GM23248 (cell line): ENCODE measurements around the gene PITHD1. TPM values are rescaled to one million over a fixed set of nuclear protein-coding genes. Genes with fewer than 3 reads are reported as not detected.

Experiments used
- DNase-seq: peaks from one replicate; pipeline ENCODE4 v3.0.0-alpha.2; 2015
- H2AFZ ChIP-seq: fragments of 200-600 bp; sonication (generic); 2 replicates; pipeline ENCODE4 v1.6.1; 2016; ENCODE audit warnings: antibody characterized with exemption
- H3F3A ChIP-seq: fragments of 200-600 bp; sonication (generic); 2 replicates; pipeline ENCODE4 v1.6.1; 2016; ENCODE audit warnings: mild to moderate bottlenecking, antibody characterized with exemption, mixed run types; ENCODE audit not compliant: insufficient read depth
- H3K27ac ChIP-seq: fragments of 200-600 bp; sonication (generic); 2 replicates; pipeline ENCODE4 v1.5.1; 2016; ENCODE audit warnings: mild to moderate bottlenecking
- H3K27me3 ChIP-seq: fragments of 200-600 bp; sonication (generic); replicated peaks from 2 replicates; pipeline ENCODE4 v1.6.1; 2016; ENCODE audit warnings: mild to moderate bottlenecking; ENCODE audit not compliant: insufficient read depth
- H3K36me3 ChIP-seq: fragments of 200-600 bp; sonication (generic); 2 replicates; pipeline ENCODE4 v1.6.1; 2016; ENCODE audit warnings: low read depth, mild to moderate bottlenecking
- H3K4me1 ChIP-seq: fragments of 200-600 bp; sonication (generic); 2 replicates; pipeline ENCODE4 v1.6.1; 2016; ENCODE audit warnings: mild to moderate bottlenecking; ENCODE audit not compliant: insufficient read depth
- H3K4me2 ChIP-seq: fragments of 200-600 bp; sonication (generic); one replicate; pipeline ENCODE4 v1.6.1; 2016; ENCODE audit warnings: mild to moderate bottlenecking; ENCODE audit not compliant: unreplicated experiment
- H3K4me3 ChIP-seq: fragments of 200-600 bp; sonication (generic); 2 replicates; pipeline ENCODE4 v1.5.1; 2016; ENCODE audit warnings: mild to moderate bottlenecking
- H3K79me2 ChIP-seq: fragments of 200-600 bp; sonication (generic); 2 replicates; pipeline ENCODE4 v1.6.1; 2016; ENCODE audit warnings: mild to moderate bottlenecking; ENCODE audit not compliant: insufficient read depth
- H3K9ac ChIP-seq: fragments of 200-600 bp; sonication (generic); 2 replicates; pipeline ENCODE4 v1.6.1; 2016; ENCODE audit warnings: mild to moderate bottlenecking
- H3K9me2 ChIP-seq: fragments of 200-600 bp; sonication (generic); 2 replicates; pipeline ENCODE4 v1.6.1; 2016; ENCODE audit warnings: mixed run types, mild to moderate bottlenecking, moderate library complexity; ENCODE audit not compliant: insufficient read depth
- H3K9me3 ChIP-seq: fragments of 200-600 bp; sonication (generic); one replicate; pipeline ENCODE4 v1.6.1; 2017; ENCODE audit warnings: low read depth
- H4K20me1 ChIP-seq: fragments of 200-600 bp; sonication (generic); 2 replicates; pipeline ENCODE4 v1.6.0; 2016; ENCODE audit not compliant: insufficient read depth
- EZH2 ChIP-seq: fragments of 200-600 bp; sonication (generic); IDR thresholded peaks from 2 replicates; pipeline ENCODE4 v1.6.1; 2018; ENCODE audit warnings: antibody characterized with exemption, mild to moderate bottlenecking; ENCODE audit not compliant: insufficient read depth, poor library complexity, severe bottlenecking
- EZH2phosphoT487 ChIP-seq: fragments of 200-600 bp; sonication (generic); IDR thresholded peaks from 2 replicates; pipeline ENCODE4 v1.6.1; 2018; ENCODE audit warnings: antibody characterized with exemption, moderate library complexity, mild to moderate bottlenecking, low read depth; ENCODE audit not compliant: insufficient read depth
- WGBS, 2 experiments: methylation state at CpG; one replicate each; pipeline ENCODE4 v1.1.6; 2015 to 2017; ENCODE audit warnings: low lambda C conversion rate in 2 of 2, low coverage in 1 of 2; ENCODE audit errors: missing lambda C conversion rate in 2 of 2; 5-methylcytosine and 5-hydroxymethylcytosine counted together
- in situ Hi-C: fragments of 300-500 bp; cut with MboI; formaldehyde crosslinking; loops from 2 replicates; pipeline ENCODE4 v1.15.0; 2020
- polyA plus RNA-seq: library from polyadenylated mRNA; unstranded; fragments of >200 nt; fragmentation: Nextera tagmentation; extraction: Ambion mirVana; gene quantifications from 2 replicates; pipeline ENCODE4 v1.2.1, GENCODE V29; 2016
- total RNA-seq: library from RNA; depleted of rRNA; stranded (reverse); fragments of >200 nt; shearing (Covaris generic); gene quantifications from 2 replicates; pipeline ENCODE4 v1.2.3, GENCODE V29; 2014

The PITHD1 gene
- total and polyA plus RNA-seq, 2 experiments from 2014 or later: 38.4 to 51.0 TPM

DNA sequence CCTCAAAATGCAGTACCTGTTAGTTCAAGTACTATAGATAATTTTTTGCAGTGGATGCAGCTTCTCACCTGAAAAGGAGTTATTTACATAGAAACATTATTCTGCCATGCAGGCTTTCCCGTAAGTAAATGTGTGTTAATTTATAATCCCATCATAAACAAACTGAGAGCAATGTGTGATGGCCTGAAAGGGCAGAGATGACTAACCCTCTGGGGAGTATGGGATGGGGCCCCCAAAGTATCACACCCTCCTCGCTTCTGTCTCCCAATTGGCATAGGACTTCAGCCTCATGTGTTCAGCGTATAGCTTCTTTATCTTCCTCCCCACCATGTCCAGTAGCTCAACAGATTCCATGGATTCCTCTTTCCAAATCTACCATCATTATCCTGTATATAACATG lies 39.4 kb downstream of the PITHD1 start:
- no peak for DNase-seq
- H3K9me2 ChIP-seq: no peaks in the 10 kb centered on the region
- H3K9me3 ChIP-seq: no peaks in the 10 kb centered on the region
- H3K79me2 ChIP-seq: peaks cover 4% of the 10 kb centered on the region; the same call in 1 of the 2 replicates
- no peak overlapping the region for H3K9ac ChIP-seq
- no peaks in the 10 kb centered on the region for H3F3A ChIP-seq
- H3K27ac ChIP-seq: no peak overlapping the region
- H3K27me3 ChIP-seq: no peaks in the 10 kb centered on the region
- no peak overlapping the region for H2AFZ ChIP-seq
- H3K4me1 ChIP-seq: no peaks in the 10 kb centered on the region
- no peaks in the 10 kb centered on the region for H4K20me1 ChIP-seq
- TF ChIP-seq EZH2phosphoT487 (no peak), EZH2 (no peak)
- 82% methylated on average over 3 of the region's 3 CpGs for WGBS, 2 experiments
- peaks cover 28% of the 10 kb centered on the region for H3K36me3 ChIP-seq
- H3K4me3 ChIP-seq: no peak overlapping the region
- in situ Hi-C loops: no loop called here
- H3K4me2 ChIP-seq: no peak overlapping the region

DNA sequence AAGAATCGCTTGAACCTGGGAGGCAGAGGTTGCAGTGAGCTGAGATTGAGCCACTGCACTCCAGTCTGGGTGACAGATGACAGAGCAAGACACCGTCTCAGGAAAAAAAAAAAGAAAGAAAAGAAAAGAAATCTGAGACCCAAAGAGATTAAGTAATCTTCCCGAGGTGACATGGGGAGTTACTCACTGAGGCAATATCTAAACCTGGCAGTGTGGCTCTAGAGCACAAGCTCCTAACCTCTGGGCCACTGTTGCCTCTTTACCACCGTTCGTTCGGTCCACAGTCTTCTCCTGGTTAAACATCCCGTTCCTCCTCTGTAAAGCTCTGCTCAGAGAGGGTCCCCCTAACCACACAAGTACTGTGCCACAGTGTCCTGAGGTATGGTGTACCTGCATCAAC lies 45.5 kb downstream of the PITHD1 start:
- DNase-seq: no peak
- H3K36me3 ChIP-seq: no peaks in the 10 kb centered on the region
- H3K27ac ChIP-seq: no peak overlapping the region
- no peaks in the 10 kb centered on the region for H4K20me1 ChIP-seq
- H3K9me3 ChIP-seq: no peaks in the 10 kb centered on the region
- peak overlapping the region; percentile 98; the same call in 1 of the 2 replicates for H3K9ac ChIP-seq
- peak overlapping the region; percentile 93 for H3K4me3 ChIP-seq
- no peaks in the 10 kb centered on the region for H3K9me2 ChIP-seq
- H3K79me2 ChIP-seq: peaks cover 26% of the 10 kb centered on the region
- H3F3A ChIP-seq: no peaks in the 10 kb centered on the region
- TF ChIP-seq EZH2: no peak
- H3K27me3 ChIP-seq: no peaks in the 10 kb centered on the region
- in situ Hi-C loops: no loop called here
- peak overlapping the region; percentile 90 for H3K4me2 ChIP-seq
- H2AFZ ChIP-seq: no peak overlapping the region
- 69 to 76% methylated on average over 7 of the region's 7 CpGs for WGBS, 2 experiments
- peaks cover 6% of the 10 kb centered on the region; the same call in 1 of the 2 replicates for H3K4me1 ChIP-seq

DNA sequence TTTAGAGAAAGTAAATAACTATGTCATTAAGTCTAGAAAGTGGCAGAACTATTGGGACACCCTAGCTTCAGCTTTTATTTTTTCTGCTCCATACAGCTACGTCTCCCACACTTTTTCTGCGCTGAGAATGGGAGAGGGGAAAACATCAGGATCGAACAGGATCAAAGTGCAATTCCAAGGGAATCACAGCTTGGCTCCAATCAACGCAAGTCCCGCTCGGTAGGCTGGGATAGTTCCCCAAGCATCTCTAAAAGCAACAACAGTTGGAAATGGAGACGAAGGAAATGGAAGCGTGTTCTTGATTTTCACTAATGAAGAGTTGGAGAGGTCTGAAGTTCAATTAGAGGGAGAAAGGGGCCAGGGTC lies 46.5 kb downstream of the PITHD1 start:
- Histone ChIP-seq H3K27ac (peak overlapping the region; percentile 81), H3K4me3 (peak overlapping the region; percentile 93), H3K9ac (peak overlapping the region; percentile 98), H3K9me3 (no peaks in the 10 kb centered on the region), H2AFZ (peak overlapping the region; percentile 90), H3K36me3 (no peaks in the 10 kb centered on the region), H3K4me1 (peaks cover 6% of the 10 kb centered on the region; the same call in 1 of the 2 replicates), H3K27me3 (no peaks in the 10 kb centered on the region), H4K20me1 (no peaks in the 10 kb centered on the region), H3K9me2 (no peaks in the 10 kb centered on the region), H3K4me2 (peak overlapping the region; percentile 90), H3F3A (no peaks in the 10 kb centered on the region), H3K79me2 (peaks cover 26% of the 10 kb centered on the region)
- in situ Hi-C loops: no loop called here
- TF ChIP-seq EZH2phosphoT487 (no peak), EZH2 (no peak)
- WGBS, 2 experiments: 1 to 3% methylated on average over 8 of the region's 8 CpGs
- DNase-seq: peak; percentile 39

DNA sequence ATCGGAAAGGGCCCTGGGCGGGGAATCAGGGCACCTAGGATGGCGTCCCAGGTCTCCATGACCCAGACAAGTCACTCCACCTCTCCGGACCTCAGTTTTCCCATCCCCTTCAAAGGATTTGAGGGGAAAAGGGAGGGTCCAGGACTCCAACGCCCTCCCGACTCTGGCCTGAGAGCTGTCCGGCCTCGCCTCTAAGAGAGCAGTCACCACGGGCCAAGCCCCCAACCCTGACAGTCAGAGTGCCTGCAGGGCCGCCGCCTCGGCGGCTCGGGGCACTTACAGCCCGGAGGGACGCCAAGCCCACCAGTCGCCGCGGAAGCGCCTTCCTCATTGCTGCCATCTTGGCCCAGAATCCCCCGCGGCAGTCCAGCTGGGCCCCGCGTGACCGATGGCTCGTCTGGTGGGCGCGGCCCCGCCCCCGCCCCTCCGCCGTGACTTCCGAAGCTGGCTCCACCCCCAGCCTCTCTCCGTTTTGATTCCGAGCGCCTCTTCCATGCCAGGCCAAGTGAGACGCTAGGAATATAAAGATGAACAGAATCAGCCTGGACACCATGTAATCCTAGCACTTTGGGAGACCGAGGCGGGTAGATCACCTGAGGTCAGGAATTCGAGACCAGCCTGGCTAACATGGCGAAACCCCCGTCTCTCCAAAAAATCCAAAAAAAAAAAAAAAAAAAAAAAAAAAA lies 47.0 kb downstream of the PITHD1 start, which contains the start of gene HMGCL:
Gene HMGCL, minus strand, starts transcription at position 354 of the 686 bp plus-strand sequence. Its CDS starts 14 bp downstream, at position 340.
- peaks cover 6% of the 10 kb centered on the region; the same call in 1 of the 2 replicates for H3K4me1 ChIP-seq
- no peaks in the 10 kb centered on the region for H3K36me3 ChIP-seq
- peak; percentile 97 for DNase-seq
- no peaks in the 10 kb centered on the region for H3K9me2 ChIP-seq
- H3K27me3 ChIP-seq: no peaks in the 10 kb centered on the region
- H3K79me2 ChIP-seq: peaks cover 26% of the 10 kb centered on the region
- in situ Hi-C loops: no loop called here
- peak within 1 kb of the TSS; percentile 98 for H3K9ac ChIP-seq
- H3F3A ChIP-seq: no peaks in the 10 kb centered on the region
- H4K20me1 ChIP-seq: no peaks in the 10 kb centered on the region
- H3K27ac ChIP-seq: peak within 1 kb of the TSS; percentile 81
- H3K9me3 ChIP-seq: no peaks in the 10 kb centered on the region
- peak within 1 kb of the TSS; percentile 90 for H2AFZ ChIP-seq
- peak within 1 kb of the TSS; percentile 90 for H3K4me2 ChIP-seq
- TF ChIP-seq EZH2phosphoT487: no peak
- no peak for TF ChIP-seq EZH2
- 1% methylated on average over 30 to 32 of the region's 42 CpGs for WGBS, 2 experiments
- H3K4me3 ChIP-seq: peak within 1 kb of the TSS; percentile 93
